Measurements from ENCODE around the gene KIF1B.

KIF1B gene

GRCh38 chr1:10209905-10210810 is at the start of gene KIF1B:
Gene KIF1B, plus strand, starts transcription at chr1:10210570. Its CDS starts 21,759 bp downstream, at chr1:10232329.
- DNase-seq = peak; percentile 96

GRCh38 chr1:10160907-10161490 is 49.4 kb upstream of the KIF1B start:
- DNase-seq = no peak

GRCh38 chr1:10161541-10162290 is 48.7 kb upstream of the KIF1B start:
- no peak for DNase-seq

GRCh38 chr1:10168912-10169514 is 41.4 kb upstream of the KIF1B start:
- DNase-seq = no peak

- DNase-seq = no peak
Measured at GRCh38 chr1:10170239-10170574, 40.2 kb upstream of the KIF1B start.

- no peak for DNase-seq
Measured at GRCh38 chr1:10171105-10171767, 39.1 kb upstream of the KIF1B start.

- DNase-seq = no peak
Measured at GRCh38 chr1:10171995-10172669, 38.2 kb upstream of the KIF1B start.

GRCh38 chr1:10173582-10173981 is 36.8 kb upstream of the KIF1B start:
- DNase-seq = no peak

GRCh38 chr1:10177876-10178275 is 32.5 kb upstream of the KIF1B start:
- DNase-seq = no peak

GRCh38 chr1:10178597-10179405 is 31.6 kb upstream of the KIF1B start:
- no peak for DNase-seq

GRCh38 chr1:10179406-10180091 is 30.8 kb upstream of the KIF1B start:
- no peak for DNase-seq

GRCh38 chr1:10181154-10181553 is 29.2 kb upstream of the KIF1B start:
- DNase-seq = no peak

- no peak for DNase-seq
Measured at GRCh38 chr1:10185759-10186158, 24.6 kb upstream of the KIF1B start.

- DNase-seq = no peak
Measured at GRCh38 chr1:10186331-10187025, 23.9 kb upstream of the KIF1B start.

- no peak for DNase-seq
Measured at GRCh38 chr1:10187026-10187334, 23.4 kb upstream of the KIF1B start.

- DNase-seq = no peak
Measured at GRCh38 chr1:10188133-10188650, 22.2 kb upstream of the KIF1B start.

GRCh38 chr1:10189659-10190058 is 20.7 kb upstream of the KIF1B start:
- no peak for DNase-seq

GRCh38 chr1:10192263-10192662 is 18.1 kb upstream of the KIF1B start:
- no peak for DNase-seq

GRCh38 chr1:10193288-10193687 is 17.1 kb upstream of the KIF1B start:
- DNase-seq = no peak

- DNase-seq = no peak
Measured at GRCh38 chr1:10195570-10195969, 14.8 kb upstream of the KIF1B start.
